ENCODE data around the gene ADPRM. TPM values are rescaled to one million over a fixed set of nuclear protein-coding genes. Genes with fewer than 3 reads are reported as not detected.

The ADPRM gene
- total RNA-seq, 1 experiment from 2014 or later, result 8.9 TPM

DNA sequence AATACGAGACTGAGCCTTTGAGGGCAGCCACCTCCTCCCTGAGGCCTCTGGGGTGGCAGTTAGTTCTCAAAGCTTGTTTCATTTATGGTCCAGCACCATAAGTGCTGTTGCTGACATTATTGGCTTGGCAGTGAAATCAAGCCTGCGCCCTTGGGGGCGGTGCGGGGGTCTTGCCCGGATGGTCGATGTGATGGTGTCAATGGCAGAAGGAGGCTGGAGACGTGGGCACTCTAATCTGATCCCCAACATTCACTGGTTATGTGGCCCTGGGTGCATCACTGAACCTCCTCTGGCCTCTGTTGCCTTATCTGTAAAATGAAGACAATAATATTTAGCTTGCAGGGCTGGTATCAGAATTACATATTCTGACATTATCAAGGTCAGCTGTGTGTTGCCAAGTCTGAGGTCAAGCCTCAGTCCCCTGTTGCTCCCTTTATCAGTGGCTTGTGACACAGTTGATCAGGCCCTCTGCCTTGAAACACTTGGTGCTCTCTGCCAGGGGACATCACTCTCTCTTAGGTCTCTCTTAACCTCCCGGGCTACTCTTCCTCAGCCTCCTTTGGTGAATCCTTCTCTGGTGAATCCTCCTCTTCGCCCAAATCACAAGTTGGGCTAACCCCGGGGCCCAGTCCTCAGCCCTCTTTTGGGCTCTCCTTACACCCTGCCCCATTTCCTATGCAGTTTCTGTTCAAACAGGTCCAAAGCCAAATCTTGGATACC lies 44.2 kb downstream of the ADPRM start:
- DNase-seq (ENCODE audit: low read depth), result no peak

DNA sequence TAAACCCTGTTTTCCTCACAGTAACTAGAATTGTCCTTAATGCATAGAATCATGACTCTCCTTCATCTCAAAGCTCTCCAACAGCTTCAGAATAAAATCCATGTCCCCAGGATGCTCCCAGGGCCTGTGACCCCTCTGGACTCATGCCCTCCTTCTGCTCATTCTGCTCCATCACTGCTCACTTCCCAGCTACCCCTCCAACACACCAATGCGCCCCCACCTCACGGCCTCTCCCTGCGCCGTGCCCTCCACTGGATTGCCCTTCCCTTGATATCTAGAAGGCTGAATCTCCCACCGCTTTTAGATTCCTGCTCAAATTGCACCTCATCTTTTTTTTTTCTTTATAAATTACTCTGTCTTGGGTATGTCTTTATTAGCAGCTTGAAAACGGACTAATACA lies 45.0 kb downstream of the ADPRM start:
- DNase-seq (ENCODE audit: low read depth), result no peak

DNA sequence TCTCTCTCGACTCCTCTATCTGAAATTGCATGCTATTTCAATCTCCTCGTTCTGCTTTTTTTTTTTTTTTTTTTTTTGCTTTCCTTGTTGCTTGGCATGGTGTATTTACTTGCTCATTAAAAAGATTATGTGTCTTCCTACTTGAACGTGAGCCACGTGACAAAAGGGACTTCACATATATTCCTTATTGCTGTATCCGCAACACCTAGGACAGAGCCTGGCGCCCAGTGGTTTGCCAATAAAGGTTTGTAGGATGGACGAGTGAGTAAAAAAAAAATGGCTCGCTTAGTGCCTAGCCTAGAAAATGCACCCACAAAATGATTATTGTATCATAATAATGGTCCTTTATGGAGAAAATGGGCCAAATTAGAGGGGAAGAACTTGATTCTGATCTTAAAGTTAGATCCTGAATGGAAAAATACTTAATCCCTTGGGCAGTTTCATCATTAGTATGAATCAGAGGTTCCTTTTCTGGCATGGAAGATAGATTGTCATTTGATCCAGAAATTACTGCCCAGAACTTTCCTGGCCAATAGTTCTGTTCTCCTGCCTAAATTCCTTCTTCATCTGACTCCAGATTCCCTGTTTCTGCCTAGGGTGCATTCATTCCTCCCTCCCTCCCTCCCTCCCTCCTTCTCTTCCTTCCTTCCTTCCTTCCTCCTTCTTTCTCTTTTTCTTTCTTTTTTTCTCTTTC lies 46.1 kb downstream of the ADPRM start:
- peak; percentile 55 for DNase-seq (ENCODE audit: low read depth)

DNA sequence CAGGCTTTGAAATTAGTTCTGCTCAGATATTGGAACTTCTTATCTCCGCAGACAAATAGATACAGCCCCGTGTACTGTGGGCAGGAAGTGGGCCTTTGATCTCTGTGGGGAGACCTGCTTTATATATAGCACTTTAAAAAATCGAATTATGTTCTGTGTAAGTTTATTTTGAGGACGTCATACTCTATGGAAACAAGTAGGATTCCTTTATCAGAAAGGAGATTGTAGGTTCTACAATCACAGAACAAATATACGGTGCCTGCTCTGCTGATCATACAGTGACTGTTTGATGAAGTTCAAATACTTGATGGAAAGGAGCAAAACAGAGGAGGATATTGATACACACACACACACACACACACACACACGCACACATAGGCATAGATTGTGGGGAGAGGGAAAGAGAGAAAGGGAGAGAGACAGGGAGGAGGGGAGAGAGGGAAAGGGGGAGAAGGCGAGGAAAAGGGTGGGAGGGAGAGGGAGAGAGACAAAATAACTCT lies 47.2 kb downstream of the ADPRM start:
- DNase-seq (ENCODE audit: low read depth), result no peak

DNA sequence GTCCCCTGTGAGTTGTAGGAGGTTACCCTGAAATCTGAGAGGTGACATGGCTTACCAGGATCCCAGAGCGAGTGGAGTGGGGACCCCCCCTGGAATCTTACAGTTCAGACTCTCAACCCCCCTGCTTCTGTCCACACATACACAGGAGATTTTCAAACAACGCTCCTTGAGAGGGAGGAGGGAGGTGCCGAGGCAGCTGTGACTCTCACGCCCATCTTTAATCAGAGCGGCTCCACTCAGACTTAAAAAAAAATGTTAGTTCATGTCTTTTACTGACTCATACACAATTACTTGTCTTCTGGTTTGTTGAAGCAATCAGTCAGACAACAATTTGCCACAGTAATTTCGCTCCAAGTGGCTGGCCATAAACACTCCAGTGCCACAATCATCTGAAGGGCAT lies 47.8 kb downstream of the ADPRM start:
- DNase-seq (ENCODE audit: low read depth), result peak; percentile 37

DNA sequence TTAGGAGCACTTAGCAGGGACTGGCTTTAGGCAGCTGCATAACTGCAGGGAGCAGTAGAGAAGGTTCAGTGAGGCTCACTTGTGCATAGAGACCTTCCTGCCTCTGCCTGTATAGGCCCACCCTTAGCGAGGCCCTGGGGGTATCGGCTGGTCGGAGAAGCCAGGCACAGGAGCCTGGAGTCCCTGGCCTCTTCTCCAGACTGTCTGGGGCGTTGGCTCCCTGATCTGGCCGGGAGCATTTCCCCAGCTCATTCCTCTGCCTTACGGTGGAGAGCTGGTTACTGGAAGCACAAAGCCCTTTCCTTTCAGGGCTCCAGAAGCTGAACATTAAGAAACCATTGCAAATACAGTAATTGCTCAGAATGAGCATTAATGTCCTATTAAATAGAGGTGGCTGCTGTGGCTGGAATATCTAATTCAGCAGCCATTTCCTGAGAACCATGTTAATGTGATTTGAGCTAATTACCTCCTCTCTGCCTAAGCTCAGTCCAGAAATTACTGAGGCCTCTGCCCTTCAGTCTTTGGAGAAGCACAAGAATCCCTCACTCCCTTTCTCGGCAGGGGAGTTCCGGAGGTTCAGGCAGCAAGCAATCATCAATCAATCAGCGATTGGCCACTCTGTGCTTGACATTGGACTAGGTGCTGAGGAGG lies 51.3 kb downstream of the ADPRM start:
- no peak for DNase-seq (ENCODE audit: low read depth)

DNA sequence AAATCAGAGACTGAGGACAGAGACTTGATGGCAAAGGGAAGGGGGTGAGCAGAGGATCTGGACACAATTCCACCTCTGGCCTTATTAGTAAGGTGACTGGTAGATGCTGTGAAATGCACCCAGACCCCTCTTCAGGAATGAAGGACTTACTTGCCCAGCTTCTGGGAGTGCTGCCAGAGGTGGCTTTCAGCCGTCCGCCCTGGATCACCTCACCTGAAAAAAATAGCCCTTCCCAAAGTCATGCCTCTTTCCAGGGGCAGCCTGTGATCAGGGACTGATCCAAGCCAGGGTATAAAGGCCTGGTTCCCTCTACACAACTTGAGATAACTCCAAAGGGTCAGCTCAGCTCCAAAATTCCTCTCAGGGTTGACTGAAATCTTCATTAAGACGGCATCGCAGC lies 52.8 kb downstream of the ADPRM start:
- no peak for DNase-seq (ENCODE audit: low read depth)

DNA sequence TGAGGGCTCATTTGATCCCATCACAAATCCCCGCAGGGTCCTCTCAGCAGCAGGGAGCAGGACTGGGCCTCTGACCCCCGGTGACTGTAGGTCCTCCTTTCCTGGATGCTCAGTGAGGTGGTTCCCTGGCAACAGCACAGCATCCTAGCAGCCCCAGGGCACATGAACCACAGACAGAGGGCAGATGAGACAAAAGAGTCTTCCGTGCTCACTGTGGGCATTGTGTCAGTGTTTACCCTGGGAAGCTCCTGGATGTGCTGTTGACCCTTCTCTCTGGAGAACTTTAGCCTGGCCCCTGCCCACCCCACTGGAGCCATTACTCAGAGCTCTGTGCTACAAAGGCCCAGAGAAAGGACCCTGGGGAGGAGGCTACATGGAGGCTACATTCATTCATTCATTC lies 54.2 kb downstream of the ADPRM start:
- no peak for DNase-seq (ENCODE audit: low read depth)

DNA sequence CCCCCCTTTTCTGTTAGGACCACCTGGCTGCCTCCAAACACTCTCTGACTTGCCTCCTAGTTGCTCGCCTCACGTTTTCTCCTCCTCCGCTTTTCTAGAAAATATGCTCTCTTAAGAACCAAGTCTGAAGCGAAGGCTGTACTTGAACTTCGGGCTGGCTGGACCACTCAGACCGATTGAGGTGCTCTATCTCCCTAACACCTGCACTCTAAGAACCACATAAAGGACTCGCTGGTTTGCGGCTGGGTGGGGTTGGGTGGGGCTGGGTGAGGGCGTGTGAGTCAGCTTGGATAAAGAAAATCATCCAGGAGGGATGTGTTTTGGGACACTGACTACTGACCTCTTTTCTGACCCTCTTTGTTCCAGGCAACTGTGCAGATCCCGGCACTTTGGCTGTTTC lies 55.3 kb downstream of the ADPRM start:
- DNase-seq (ENCODE audit: low read depth), result no peak

DNA sequence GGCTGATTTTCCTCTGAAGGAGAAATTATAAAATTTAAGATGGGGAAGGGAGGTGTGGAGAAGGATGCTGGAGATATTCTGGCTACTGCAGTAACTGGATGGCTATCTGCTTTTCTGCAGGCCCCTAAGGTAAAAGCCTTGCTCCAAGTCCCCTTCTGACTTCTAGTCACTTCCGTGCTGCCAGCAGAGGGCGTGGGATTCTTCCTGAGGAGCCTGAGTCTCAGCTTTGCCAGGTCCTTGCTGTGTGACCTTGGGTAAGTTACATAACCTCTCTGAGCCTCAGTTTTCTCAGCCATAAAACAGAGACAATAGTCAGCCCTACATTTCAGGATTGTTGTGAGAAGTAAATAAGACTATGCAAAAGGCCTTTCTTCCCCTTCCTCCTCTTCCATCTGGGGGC lies 56.7 kb downstream of the ADPRM start:
- peak; percentile 23 for DNase-seq (ENCODE audit: low read depth)

DNA sequence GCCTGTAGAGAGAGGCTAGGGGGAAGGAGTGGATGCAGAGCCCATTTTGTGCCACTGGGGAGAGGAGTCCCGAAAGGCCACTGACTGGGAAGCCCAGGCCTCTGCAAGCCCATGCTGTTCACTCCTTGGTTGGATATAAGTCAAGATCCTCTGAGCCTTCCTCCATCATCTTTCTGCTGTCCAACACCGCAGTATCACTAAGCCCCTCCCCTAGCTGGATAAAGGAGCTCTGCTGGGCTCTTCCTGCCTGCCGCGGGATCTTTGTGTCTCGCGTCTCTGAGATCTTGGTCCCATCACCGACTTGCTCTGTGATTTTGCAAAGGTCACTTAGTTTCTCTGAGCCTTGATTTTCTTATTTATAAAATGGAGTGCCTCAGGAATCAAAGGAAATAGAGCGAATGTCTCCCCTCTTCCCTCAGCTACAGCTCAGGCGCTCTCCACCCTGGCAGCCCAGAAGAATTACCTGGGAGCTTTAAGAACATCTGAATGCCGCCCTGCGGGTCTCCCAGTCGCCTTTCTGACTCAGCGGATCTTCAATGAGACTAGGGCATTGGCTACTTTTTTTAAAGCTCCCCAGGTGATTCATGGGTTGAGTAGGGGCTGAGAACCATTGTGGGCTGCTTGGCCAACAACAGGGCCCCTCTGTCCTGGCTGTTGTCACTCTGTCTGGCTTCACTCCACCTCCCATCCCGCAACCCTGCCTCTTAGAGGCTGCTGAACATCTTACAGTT lies 57.6 kb downstream of the ADPRM start:
- DNase-seq (ENCODE audit: low read depth), result no peak

DNA sequence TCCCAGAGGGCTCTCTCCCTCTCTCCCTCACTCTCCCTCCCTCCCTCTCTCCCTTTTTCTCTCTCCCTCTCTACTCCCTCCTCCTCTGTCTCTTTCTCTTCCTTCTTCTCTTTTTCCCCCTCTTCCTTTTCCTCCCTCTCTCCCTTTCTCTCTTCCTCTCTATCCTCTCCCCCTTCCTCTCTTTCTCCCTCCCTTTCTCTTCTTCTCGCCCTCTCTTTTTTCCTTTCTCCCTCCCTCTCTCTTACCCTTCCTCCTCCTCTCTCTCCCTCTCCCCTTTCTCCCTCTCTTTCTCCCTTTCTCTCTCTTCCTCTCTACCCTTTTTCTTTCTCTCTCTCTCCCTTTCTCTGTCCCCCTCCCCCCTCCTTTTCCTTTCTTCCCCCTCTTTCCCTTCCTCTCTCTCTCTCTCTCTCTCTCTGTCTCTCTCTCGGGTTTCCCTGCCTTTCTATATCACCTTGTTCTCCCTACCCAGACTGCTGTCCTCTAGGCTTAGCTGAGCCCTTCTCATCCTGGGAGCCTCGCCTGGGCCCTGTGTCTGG lies 58.3 kb downstream of the ADPRM start:
- no peak for DNase-seq (ENCODE audit: low read depth)

DNA sequence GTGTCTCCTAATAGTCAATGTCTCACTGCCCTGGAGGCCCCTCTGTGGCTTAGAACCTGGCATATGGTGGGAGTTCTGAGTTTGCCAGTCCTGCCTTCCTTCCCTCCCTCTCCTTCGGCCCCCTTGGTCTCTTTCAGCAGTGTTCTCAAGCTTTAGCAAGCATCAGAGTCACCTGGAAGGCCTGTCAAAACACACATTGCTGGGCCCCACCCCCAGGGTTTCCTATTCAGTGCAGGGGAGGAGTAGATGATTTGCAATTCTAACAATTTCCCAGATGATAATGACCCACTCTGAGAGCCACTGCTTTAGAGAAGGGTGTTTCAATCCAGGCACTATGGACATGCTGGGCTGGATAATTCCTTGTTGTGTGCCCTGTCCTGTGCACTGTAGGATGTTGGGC lies 58.8 kb downstream of the ADPRM start:
- DNase-seq (ENCODE audit: low read depth), result no peak

DNA sequence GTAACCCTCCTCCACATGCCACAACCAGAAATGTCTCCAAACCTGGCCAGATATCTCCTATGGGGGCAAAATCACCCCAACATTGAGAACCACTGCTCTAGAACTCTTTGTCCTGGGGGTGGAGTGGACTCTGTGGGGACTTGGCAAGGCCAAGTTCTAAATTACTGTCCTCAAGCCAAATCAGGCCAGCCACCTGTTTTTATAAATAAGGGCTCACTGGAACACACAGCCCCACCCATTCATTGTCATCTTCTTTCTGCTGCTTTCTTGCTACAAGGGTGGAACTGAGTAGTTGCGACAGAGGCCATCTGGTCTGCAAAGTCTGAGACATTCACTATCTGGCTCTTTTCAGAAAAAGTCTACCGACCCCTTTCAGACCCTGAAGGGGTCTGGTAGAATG lies 59.2 kb downstream of the ADPRM start:
- DNase-seq (ENCODE audit: low read depth), result no peak

DNA sequence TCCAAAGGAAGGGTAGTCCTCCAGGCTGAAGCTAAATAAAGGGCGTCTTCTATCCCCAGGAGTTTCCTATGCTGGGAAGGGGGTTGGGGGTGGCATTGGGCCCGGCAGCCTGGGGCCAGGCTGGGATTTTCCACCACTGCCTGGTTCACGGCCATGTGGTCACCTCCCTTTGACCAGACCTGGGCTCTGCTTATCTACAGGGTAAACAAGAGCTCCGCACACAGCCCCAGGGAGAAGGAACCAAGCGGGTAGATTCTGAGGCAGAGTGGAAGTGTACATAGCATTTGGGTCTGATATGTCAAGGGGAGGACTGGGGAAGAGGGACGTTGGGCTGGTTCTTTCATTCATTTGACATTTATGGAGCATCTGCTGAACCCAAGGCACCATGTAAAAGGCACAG lies 59.7 kb downstream of the ADPRM start:
- DNase-seq (ENCODE audit: low read depth), result no peak

DNA sequence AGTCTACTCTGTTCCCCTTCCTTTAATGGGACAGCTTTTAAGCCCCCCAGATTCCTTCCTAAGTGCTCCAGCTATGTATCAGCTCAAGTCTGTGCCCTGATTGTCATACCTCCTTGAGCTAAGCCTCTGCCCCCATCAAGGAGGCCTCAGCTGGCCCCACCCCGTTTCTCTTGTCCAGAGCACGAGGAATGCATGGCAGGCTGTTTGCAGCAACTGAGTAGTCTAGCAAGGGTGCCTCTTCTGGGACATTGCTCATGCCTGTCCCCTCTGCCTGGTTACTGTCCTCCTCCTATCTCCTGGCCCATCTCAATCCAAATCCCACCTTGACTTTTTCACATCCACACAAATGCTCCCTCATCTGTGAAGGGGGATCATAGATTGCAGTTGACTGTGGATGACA lies 60.3 kb downstream of the ADPRM start:
- DNase-seq (ENCODE audit: low read depth), result no peak

DNA sequence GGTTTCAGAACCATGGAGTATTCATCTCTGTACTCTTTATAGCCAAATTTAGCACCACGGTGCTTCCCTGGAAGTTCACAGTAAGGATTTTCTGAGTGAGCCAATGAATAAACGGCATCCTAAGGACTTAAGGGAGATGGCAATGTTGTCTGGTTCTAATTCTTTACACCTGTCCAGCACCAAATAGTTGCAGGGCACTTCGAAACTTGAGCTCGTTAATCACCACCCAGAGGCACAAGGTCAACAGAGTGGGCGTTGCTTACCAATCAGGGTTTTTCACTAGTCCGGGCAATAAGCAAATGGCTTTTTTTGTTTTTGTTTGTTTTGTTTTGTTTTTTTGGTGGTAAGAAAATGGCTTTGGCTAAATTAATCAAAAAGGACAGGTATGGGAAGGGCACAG lies 60.7 kb downstream of the ADPRM start:
- no peak for DNase-seq (ENCODE audit: low read depth)

Other genes with a start within 250 kb of the ADPRM start
- not detected in 2 replicates for gene MYH4, start 228.0 kb upstream of the ADPRM start, total RNA-seq (2014; rRNA removed; shearing (Covaris generic))
- not detected in 2 replicates for gene MYH1, start 179.1 kb upstream of the ADPRM start, total RNA-seq (2014; rRNA removed; shearing (Covaris generic))
- not detected in 2 replicates for gene MYH2, start 147.9 kb upstream of the ADPRM start, total RNA-seq (2014; rRNA removed; shearing (Covaris generic))
- 0.12 and 3.8 TPM in 2 replicates for gene MYH3, start 40.3 kb upstream of the ADPRM start, total RNA-seq (2014; rRNA removed; shearing (Covaris generic))
- gene SCO1, start 61 bp upstream of the ADPRM start, total RNA-seq (2014; rRNA removed; shearing (Covaris generic)), result 19.1 and 25.7 TPM in 2 replicates
- 0.98 and 4.2 TPM in 2 replicates for gene TMEM220, start 32.4 kb downstream of the ADPRM start, total RNA-seq (2014; rRNA removed; shearing (Covaris generic))
- not detected in 2 replicates for gene TMEM238L, start 106.5 kb downstream of the ADPRM start, total RNA-seq (2014; rRNA removed; shearing (Covaris generic))
- not detected in 2 replicates for gene PIRT, start 140.5 kb downstream of the ADPRM start, total RNA-seq (2014; rRNA removed; shearing (Covaris generic))